Breast epithelium (tissue), 3 donors: ENCODE data around the gene ACIN1.

Source experiments
- CTCF ChIP-seq, 3 donors: fragments of 450-650 bp; IDR thresholded peaks; one replicate each; pipeline ENCODE4 v1.5.1; 2016 to 2017; ENCODE audit warnings: antibody characterized with exemption in 3 of 3, mild to moderate bottlenecking in 3 of 3, moderate library complexity in 3 of 3
- POLR2A ChIP-seq: fragments of 450-650 bp; IDR thresholded peaks from one replicate; pipeline ENCODE4 v1.6.1; 2016; ENCODE audit warnings: antibody characterized with exemption, mild to moderate bottlenecking, moderate library complexity

- no peak for TF ChIP-seq CTCF (IDR thresholded peaks at IDR 0.05)
- TF ChIP-seq POLR2A = no peak
Observed at GRCh38 chr14:23091294-23092225, 3.4 kb downstream of the ACIN1 start.
